Measurements from ENCODE around the gene HIGD2A. TPM values are rescaled to one million over a fixed set of nuclear protein-coding genes. Genes with fewer than 3 reads are reported as not detected.

Gene HIGD2A
- total and polyA plus RNA-seq, 2 donors (not counting 3 experiments of a cell fraction or from before 2014, with no cell fraction given): 96.2 to 210 TPM

DNA sequence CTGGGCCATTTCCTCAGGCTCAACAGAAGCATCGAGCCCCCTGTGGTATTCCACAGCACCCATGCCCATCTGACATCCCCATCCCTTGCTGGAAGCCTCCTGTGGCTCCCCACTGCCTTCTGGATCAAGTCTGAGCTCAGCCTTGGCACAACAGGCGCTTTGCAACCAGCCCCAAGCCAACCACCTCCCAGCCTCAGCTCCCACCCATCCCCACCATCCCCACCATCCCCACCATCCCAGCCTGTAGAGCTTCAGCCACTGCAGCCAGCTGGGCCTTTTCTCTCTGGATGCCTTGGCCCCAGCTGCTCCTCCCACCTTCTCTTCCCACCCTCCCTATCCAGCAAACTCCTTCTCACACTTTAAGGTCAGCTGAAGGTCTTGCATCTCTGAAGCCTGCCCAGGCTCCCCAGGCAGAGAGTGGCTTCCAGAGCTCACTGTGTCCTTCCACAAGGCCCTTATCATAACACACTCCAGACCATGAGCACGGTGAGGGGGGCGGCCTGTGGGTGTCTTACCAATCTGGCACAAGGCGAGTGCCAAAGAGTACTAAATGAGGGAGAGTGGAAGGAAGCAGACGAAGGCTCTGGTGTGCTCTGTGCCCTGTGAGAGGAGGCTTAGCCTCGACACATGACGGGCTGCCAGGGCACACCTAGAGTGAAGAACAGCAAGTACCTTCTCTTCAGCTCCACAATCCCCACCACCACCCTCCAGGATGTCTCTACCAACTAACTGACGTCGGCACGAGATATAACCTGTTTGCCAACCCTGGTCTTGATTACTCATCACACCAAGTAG is 6.5 kb downstream of the HIGD2A start:
- DNase-seq (ENCODE audit: low read depth, low spot score) (no peak), FAIRE-seq (no peak)
- no peaks in the 10 kb centered on the region for H3K27me3 ChIP-seq (ENCODE audit: control insufficient read depth in 2 of 2, insufficient read depth in 2 of 2, low read length in 2 of 2)
- no peak overlapping the region for H3K4me2 ChIP-seq (ENCODE audit: insufficient read depth, low read length)
- dilution Hi-C loops (cut with MboI; ENCODE audit: extremely low pct_ligation_motif_present, low sequenced_read_pairs): no loop called here
- H3K27ac ChIP-seq (ENCODE audit: insufficient read depth, low read depth, low read length): no peak overlapping the region
- H3K4me1 ChIP-seq (ENCODE audit: control insufficient read depth, extremely low read depth, insufficient read depth, low read length): no peaks in the 10 kb centered on the region
- no TSS peak for BruUV-seq (replicated peaks)
- H4K20me1 ChIP-seq (replicated peaks; ENCODE audit: control insufficient read depth, extremely low read depth, insufficient read depth, low read length): no peaks in the 10 kb centered on the region
- intact Hi-C loops (cut with micrococcal nuclease): no loop called here
- no peak overlapping the region for H2AFZ ChIP-seq (ENCODE audit: low read depth, low read length)
- no peaks in the 10 kb centered on the region for H3K79me2 ChIP-seq (ENCODE audit: control insufficient read depth, insufficient read depth, low read length)
- no peaks in the 10 kb centered on the region for H3K9me3 ChIP-seq (replicated peaks; ENCODE audit: control insufficient read depth, insufficient read depth, low read length)
- TF ChIP-seq POLR2AphosphoS5 (IDR thresholded peaks at IDR 0.05; ENCODE audit: insufficient read depth, low read depth, low read length) (no peak), GATA2 (IDR thresholded peaks at IDR 0.05; ENCODE audit: insufficient read depth, insufficient read length, low read depth, low read length) (no peak), POLR2A (IDR thresholded peaks at IDR 0.05; ENCODE audit: low read depth, low read length) (no peak), JUN (IDR thresholded peaks at IDR 0.05; ENCODE audit: borderline replicate concordance, insufficient read depth, insufficient read length, low read depth) (no peak), EZH2 (IDR thresholded peaks at IDR 0.05; ENCODE audit: borderline replicate concordance, low read depth, low read length, severe bottlenecking) (no peak), FOS (IDR thresholded peaks at IDR 0.05; ENCODE audit: borderline replicate concordance, insufficient read depth, low read length) (no peak), MYC (IDR thresholded peaks at IDR 0.05; ENCODE audit: low read depth, low read length) (no peak)
- TF ChIP-seq, protein P1, sequence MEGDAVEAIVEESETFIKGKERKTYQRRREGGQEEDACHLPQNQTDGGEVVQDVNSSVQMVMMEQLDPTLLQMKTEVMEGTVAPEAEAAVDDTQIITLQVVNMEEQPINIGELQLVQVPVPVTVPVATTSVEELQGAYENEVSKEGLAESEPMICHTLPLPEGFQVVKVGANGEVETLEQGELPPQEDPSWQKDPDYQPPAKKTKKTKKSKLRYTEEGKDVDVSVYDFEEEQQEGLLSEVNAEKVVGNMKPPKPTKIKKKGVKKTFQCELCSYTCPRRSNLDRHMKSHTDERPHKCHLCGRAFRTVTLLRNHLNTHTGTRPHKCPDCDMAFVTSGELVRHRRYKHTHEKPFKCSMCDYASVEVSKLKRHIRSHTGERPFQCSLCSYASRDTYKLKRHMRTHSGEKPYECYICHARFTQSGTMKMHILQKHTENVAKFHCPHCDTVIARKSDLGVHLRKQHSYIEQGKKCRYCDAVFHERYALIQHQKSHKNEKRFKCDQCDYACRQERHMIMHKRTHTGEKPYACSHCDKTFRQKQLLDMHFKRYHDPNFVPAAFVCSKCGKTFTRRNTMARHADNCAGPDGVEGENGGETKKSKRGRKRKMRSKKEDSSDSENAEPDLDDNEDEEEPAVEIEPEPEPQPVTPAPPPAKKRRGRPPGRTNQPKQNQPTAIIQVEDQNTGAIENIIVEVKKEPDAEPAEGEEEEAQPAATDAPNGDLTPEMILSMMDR (IDR thresholded peaks at IDR 0.05; ENCODE audit: extremely low read depth in 1 of 2, insufficient read depth in 1 of 2, low read depth in 1 of 2, low read length in 2 of 2): no peak
- TF ChIP-seq, protein P2, sequence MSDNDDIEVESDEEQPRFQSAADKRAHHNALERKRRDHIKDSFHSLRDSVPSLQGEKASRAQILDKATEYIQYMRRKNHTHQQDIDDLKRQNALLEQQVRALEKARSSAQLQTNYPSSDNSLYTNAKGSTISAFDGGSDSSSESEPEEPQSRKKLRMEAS (IDR thresholded peaks at IDR 0.05; ENCODE audit: insufficient read depth, insufficient read length): no peak
- POLR2A ChIA-PET: no interaction called here
- no peak overlapping the region for H3K9ac ChIP-seq (replicated peaks; ENCODE audit: extremely low read depth, insufficient read depth, low read length)
- CTCF ChIA-PET: interaction anchor here (1.6 kb wide), 1 partner anchor 12 kb away, joined by 3 read pairs; no protein-coding TSS in a partner anchor
- H3K36me3 ChIP-seq (ENCODE audit: control insufficient read depth in 2 of 2, extremely low read depth in 1 of 2, insufficient read depth in 2 of 2, low read length in 2 of 2): peaks cover 2 to 27% of the 10 kb centered on the region in 2 experiments
- H3K9me1 ChIP-seq (replicated peaks; ENCODE audit: control insufficient read depth, extremely low read depth, insufficient read depth, low read length): no peaks in the 10 kb centered on the region
- H3K4me3 ChIP-seq (replicated peaks in 1 of 3; ENCODE audit: insufficient read depth in 1 of 3, low read depth in 1 of 3, low read length in 3 of 3): no peak overlapping the region
